Right cardiac atrium (tissue), 5 donors: Measurements from ENCODE around the gene SLC4A2. TPM values are rescaled to one million over a fixed set of nuclear protein-coding genes. Genes with fewer than 3 reads are reported as not detected.
"Not testable (repeated sequence)": the region's sequence is repeated elsewhere in the genome, so short reads cannot be mapped to it uniquely, and the experiment has no call there.

Experiments
- ATAC-seq, 2 donors: fragments of 200-7000 bp; cut with Tn5 transposase; one replicate each; pipeline versions ENCODE4 v1.8.0 to v1.9.1; 2020; ENCODE audit warnings: moderate library complexity in 2 of 2, mild to moderate bottlenecking in 1 of 2
- DNase-seq, 3 donors: peaks; one replicate each; pipeline ENCODE4 v3.0.0-alpha.2; 2020
- H3K27ac ChIP-seq: one replicate; pipeline ENCODE4 v1.5.1; 2013; ENCODE audit warnings: mild to moderate bottlenecking, low read length, control low read depth, moderate library complexity
- H3K27me3 ChIP-seq: one replicate; pipeline ENCODE4 v1.6.1; 2013; ENCODE audit not compliant: control insufficient read depth, insufficient read depth
- H3K4me1 ChIP-seq: one replicate; pipeline ENCODE4 v1.6.1; 2013; ENCODE audit warnings: low read length; ENCODE audit not compliant: control insufficient read depth, insufficient read depth
- H3K4me3 ChIP-seq: one replicate; pipeline ENCODE4 v1.5.1; 2013; ENCODE audit warnings: low read length, control low read depth
- H3K9me3 ChIP-seq: one replicate; pipeline ENCODE4 v1.6.1; 2013; ENCODE audit warnings: low read length; ENCODE audit not compliant: control insufficient read depth
- WGBS: extraction: QIAGEN DNeasy Blood & Tissue Kit; methylation state at CpG from one replicate; pipeline ENCODE4 v1.1.7; 2013; 5-methylcytosine and 5-hydroxymethylcytosine counted together
- intact Hi-C, 4 donors: fragments of 100-400 bp; cut with DNase I; formaldehyde crosslinking; loops; one replicate each; pipeline versions ENCODE4 v1.11.0 to v1.14.0; 2022 to 2023
- polyA plus RNA-seq: library from polyadenylated mRNA; stranded (reverse); fragments of 200-250 nt; gene quantifications from one replicate; pipeline ENCODE4 v1.2.3, GENCODE V29; 2013
- total RNA-seq, 4 donors: library from RNA; stranded (reverse); fragmentation: NEBNext Ultra II Directional; extraction: Animal tissue kit (Norgen Biotek cat#: 25700); gene quantifications; one replicate each; pipeline ENCODE4 v1.2.1, GENCODE V29; 2021
- donor health status: healthy with polysubstance abuse.
- donor health status: DM: no; HTN: yes; CAD: no.
- donor health status: DM: no; HTN: no; CAD: no.
- donor health status: DM: no; HTN: yes; CAD: no; lungs with severe emphysema.
- donor health status: DM: yes; HTN: yes; CAD: no.

SLC4A2 gene
- total and polyA plus RNA-seq, 5 donors = 61.7 to 120 (median 86.5) TPM

DNA sequence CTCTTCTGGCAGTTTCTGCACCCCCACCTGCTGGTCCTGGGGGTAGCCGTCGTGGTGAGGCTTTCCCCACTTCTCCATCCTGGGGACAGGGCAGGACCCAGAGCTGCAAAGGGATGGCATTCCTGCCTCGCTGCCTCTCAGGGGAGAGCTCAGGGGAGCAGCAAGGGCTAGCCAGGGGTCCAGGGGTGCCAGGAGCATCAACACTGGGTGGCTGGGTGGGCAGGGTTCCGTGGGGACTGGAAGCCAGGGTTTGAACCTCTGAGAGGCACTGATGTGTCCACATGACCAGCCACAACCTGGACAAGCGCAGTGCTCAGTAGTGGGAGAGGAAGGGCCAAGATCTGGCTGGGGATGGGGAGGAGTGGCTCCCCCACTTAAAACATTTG, 25.5 kb upstream of the SLC4A2 start:
- Histone ChIP-seq H3K4me1 (no peaks in the 10 kb centered on the region), H3K4me3 (no peak overlapping the region), H3K9me3 (no peaks in the 10 kb centered on the region), H3K27me3 (no peaks in the 10 kb centered on the region), H3K27ac (no peak overlapping the region)
- intact Hi-C loops = no loop called here
- WGBS = 86% methylated on average over 5 of the region's 5 CpGs
- no peak for ATAC-seq
- no peak for DNase-seq

DNA sequence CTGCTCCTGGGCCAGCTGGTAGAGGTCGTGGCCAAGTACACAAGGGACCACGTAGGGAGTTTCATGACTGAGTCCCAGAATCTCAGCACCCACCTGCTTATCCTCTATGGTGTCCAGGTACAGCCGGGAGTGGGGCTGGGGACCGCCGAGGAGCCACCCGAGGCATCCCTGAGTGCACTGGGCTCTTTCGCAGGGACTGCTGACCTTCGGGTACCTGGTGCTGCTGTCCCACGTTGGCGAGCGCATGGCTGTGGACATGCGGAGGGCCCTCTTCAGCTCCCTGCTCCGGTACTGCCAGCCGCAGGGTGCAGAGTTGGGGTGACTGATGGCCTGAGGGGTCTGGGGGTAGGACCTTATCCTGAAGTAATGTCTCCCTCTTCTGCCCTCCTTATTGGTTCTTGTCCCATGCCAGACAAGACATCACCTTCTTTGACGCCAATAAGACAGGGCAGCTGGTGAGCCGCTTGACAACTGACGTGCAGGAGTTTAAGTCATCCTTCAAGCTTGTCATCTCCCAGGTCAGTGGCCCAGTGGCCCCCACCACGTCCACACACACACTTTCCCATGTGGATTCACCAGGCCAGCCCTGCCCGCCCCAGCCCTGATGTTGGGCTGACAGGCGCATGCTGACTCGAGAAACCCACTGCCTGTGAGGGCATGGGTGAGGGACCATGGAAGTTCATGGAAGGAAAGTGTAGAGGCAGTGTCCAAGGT, 24.9 kb upstream of the SLC4A2 start:
- 92% methylated on average over 21 of the region's 21 CpGs for WGBS
- intact Hi-C loops = no loop called here
- no peaks in the 10 kb centered on the region for H3K4me1 ChIP-seq
- no peak overlapping the region for H3K4me3 ChIP-seq
- no peaks in the 10 kb centered on the region for H3K27me3 ChIP-seq
- H3K9me3 ChIP-seq = no peaks in the 10 kb centered on the region
- H3K27ac ChIP-seq = no peak overlapping the region
- ATAC-seq (no peak), DNase-seq (no peak)

DNA sequence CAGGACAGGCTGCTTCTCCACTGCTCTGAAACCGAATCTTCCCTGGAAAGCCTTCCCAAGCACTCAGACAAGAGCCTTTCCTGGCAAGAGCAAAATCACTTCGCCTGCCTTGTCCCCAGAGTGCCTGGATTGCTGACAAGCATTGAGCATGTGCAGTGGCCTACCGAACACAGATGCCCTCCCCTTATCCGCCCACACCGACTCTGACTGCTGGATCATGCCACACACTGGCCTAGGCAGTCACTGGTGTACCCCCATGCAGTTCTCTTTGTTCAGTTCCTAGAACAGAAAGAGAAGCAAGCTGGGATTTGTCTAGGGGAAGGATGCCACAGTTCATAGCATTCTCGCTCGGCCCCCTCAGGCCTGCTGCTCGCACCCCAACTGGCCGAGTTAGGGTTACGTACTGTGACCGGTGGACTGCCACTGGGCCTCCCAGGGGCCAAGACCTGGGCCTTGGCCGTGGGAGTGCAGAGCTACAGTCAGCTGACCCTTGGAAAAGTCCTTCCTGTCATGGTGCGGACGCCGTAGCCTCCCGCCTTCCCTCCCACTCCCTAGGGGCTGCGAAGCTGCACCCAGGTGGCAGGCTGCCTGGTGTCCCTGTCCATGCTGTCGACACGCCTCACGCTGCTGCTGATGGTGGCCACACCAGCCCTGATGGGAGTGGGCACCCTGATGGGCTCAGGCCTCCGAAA, 24.2 kb upstream of the SLC4A2 start:
- WGBS = 81% methylated on average over 21 of the region's 21 CpGs
- no peaks in the 10 kb centered on the region for H3K27me3 ChIP-seq
- H3K4me3 ChIP-seq = no peak overlapping the region
- H3K9me3 ChIP-seq = no peaks in the 10 kb centered on the region
- ATAC-seq = no peak
- H3K4me1 ChIP-seq = no peaks in the 10 kb centered on the region
- no peak overlapping the region for H3K27ac ChIP-seq
- DNase-seq = no peak
- intact Hi-C loops = no loop called here

GRCh38 chr7:151035902-151036301, 23.5 kb upstream of the SLC4A2 start:
- 94% methylated on average over 17 of the region's 17 CpGs for WGBS

GRCh38 chr7:151038951-151039849, 20.2 kb upstream of the SLC4A2 start:
- H3K9me3 ChIP-seq = no peaks in the 10 kb centered on the region
- peak overlapping the region; percentile 19 for H3K27ac ChIP-seq
- peak; percentile 83 to 87 (median 85) for DNase-seq
- H3K27me3 ChIP-seq = no peaks in the 10 kb centered on the region
- peak; percentile 58 to 94 for ATAC-seq
- WGBS = 38% methylated on average over 12 of the region's 12 CpGs
- no peaks in the 10 kb centered on the region for H3K4me1 ChIP-seq
- intact Hi-C loops = no loop called here
- H3K4me3 ChIP-seq = no peak overlapping the region

More at GRCh38 chr7:151035902-151036301, 23.5 kb upstream of the SLC4A2 start:
- Histone ChIP-seq H3K4me3 (no peak overlapping the region), H3K9me3 (no peaks in the 10 kb centered on the region), H3K27ac (no peak overlapping the region), H3K27me3 (no peaks in the 10 kb centered on the region), H3K4me1 (no peaks in the 10 kb centered on the region)
- ATAC-seq (no peak), DNase-seq (no peak)
- intact Hi-C loops = no loop called here

DNA sequence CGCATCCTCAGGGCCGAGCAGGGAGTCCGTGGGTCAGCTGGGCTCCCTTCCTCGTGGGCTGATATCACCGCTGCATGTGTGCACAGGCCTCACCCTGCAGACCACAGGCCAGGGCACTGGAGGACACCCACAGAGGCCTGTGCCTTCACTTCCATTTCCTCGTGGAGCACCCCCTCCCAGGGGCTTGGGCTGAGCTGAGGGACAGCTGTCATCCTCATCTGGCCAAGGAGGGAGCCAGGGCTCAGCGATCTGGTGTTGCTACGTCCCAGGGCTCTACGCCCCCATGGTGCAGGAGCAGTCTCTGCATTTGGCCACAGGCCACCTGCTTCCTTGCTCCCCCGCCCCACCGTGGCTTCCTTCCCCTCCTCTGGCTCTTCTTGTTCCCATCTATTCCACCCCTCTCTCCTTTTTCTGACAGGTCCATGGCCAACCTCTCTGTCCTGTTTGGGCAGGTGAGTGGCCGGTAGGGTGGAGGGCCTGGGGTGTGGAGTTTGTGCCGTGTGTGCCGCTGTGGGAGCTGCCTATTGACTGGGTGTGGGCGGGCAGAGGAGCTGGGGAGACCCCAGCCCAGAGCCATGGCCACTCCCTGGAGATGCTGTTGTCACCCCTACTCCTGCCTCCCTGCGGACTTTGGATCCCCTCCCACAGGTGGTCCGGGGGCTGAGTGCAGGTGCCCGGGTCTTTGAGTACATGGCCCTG, 19.4 kb upstream of the SLC4A2 start:
- Histone ChIP-seq H3K4me3 (no peak overlapping the region), H3K4me1 (no peaks in the 10 kb centered on the region), H3K27me3 (no peaks in the 10 kb centered on the region), H3K9me3 (no peaks in the 10 kb centered on the region), H3K27ac (no peak overlapping the region)
- intact Hi-C loops = no loop called here
- 56% methylated on average over 18 of the region's 18 CpGs for WGBS
- ATAC-seq (peak in 1 of 2 donors; percentile 11), DNase-seq (no peak)

GRCh38 chr7:151040616-151041375, 18.6 kb upstream of the SLC4A2 start:
- intact Hi-C loops = no loop called here
- WGBS = 93% methylated on average over 30 of the region's 30 CpGs

GRCh38 chr7:151043449-151043848, 15.9 kb upstream of the SLC4A2 start:
- H3K9me3 ChIP-seq, H3K4me3 ChIP-seq, DNase-seq, H3K4me1 ChIP-seq, intact Hi-C loops, H3K27ac ChIP-seq, ATAC-seq, H3K27me3 ChIP-seq: not testable (repeated sequence)
- WGBS = 87% methylated on average over 10 of the region's 10 CpGs

More at GRCh38 chr7:151040616-151041375, 18.6 kb upstream of the SLC4A2 start:
- no peak overlapping the region for H3K4me3 ChIP-seq
- no peak for ATAC-seq
- no peak overlapping the region for H3K27ac ChIP-seq
- no peaks in the 10 kb centered on the region for H3K4me1 ChIP-seq
- H3K27me3 ChIP-seq = no peaks in the 10 kb centered on the region
- DNase-seq = no peak
- H3K9me3 ChIP-seq = no peaks in the 10 kb centered on the region

GRCh38 chr7:151043959-151044358, 15.4 kb upstream of the SLC4A2 start:
- Histone ChIP-seq H3K4me3 (no peak overlapping the region), H3K27ac (no peak overlapping the region), H3K9me3 (no peaks in the 10 kb centered on the region), H3K27me3 (no peaks in the 10 kb centered on the region), H3K4me1 (no peaks in the 10 kb centered on the region)
- 93% methylated on average over 20 of the region's 20 CpGs for WGBS
- ATAC-seq (no peak), DNase-seq (no peak)
- intact Hi-C loops = no loop called here

DNA sequence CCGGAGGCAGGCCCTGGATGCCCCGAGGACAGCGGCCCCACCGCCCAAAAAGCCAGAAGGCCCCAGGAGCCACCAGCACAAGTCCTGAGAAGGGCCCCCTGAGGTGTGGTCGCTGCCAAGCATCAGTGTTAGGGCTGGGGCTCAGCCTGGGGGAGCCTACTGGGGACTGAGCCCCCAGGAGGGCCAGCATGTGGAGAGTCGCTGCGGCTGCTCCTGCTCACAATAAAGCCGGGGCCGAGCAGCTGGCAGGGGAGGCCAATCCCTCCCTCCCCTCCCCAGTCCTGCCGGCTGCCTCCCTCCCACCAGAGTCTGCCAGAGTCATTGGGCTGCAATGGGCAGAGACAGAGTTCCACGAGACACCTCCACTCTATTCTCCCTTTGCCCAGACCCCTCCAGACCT, 14.1 kb upstream of the SLC4A2 start:
- Histone ChIP-seq H3K27me3 (no peaks in the 10 kb centered on the region), H3K4me1 (no peaks in the 10 kb centered on the region), H3K27ac (no peak overlapping the region), H3K4me3 (no peak overlapping the region), H3K9me3 (no peaks in the 10 kb centered on the region)
- DNase-seq (no peak), ATAC-seq (no peak)
- WGBS = 82% methylated on average over 11 of the region's 11 CpGs
- intact Hi-C loops = no loop called here
